ENCODE results near the gene IFI27L1. TPM values are rescaled to one million over a fixed set of nuclear protein-coding genes. Genes with fewer than 3 reads are reported as not detected.

Gene IFI27L1
- total and polyA plus RNA-seq, 2 donors (not counting 1 experiment from before 2014, with no cell fraction given) = 6.5 to 6.7 TPM

DNA sequence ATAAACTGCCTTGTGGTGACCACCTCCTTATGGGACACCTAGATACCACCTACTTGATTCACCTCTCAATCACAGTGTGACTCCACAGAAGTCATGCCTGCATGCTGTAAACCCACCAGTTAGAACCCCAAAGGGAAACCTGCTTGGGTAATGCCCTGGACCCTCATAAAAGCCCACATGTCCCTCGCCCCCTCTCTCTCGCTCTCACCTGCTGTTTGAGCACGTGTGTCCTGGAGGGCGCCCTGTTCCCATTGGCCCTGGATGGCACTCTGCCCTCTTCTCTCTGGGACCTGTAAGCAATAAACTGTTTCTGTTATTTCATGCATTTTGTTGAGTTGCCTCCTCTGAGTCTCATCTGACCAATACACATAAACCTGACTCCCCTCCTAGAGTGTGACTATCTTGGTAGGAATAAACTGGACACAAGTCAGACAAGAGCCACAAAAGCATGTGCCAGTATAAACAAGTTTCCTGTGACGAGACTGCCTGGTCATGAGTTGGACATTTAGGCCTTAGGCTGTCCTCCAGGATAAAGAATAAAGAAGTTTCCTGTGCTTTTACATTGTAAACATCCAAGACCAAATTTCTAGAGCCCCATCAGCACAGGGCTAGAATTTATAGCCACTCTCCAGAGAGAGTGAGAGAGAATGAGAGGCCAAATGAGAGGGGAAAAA, 39.7 kb downstream of the IFI27L1 start:
- H3K4me1 Mint-ChIP-seq = no peaks in the 10 kb centered on the region
- peaks cover 37% of the 10 kb centered on the region for H3K27me3 Mint-ChIP-seq
- no peak for ATAC-seq (ENCODE audit: low read depth)
- POLR2A ChIA-PET = no interaction called here
- WGBS (ENCODE audit: insufficient coverage) = 92% methylated on average over 5 of the region's 5 CpGs
- H3K27ac ChIP-seq (ENCODE audit: low read length in 2 of 2) = no peak overlapping the region
- CTCF ChIA-PET = interaction anchor here (1.2 kb wide), 1 partner anchor 12 kb away, joined by 3 read pairs; no protein-coding TSS in a partner anchor
- no peaks in the 10 kb centered on the region for H3K36me3 ChIP-seq (replicated peaks in 1 of 2; ENCODE audit: control extremely low read depth in 1 of 2, control insufficient read depth in 1 of 2, extremely low read depth in 1 of 2, insufficient read depth in 2 of 2, low read length in 1 of 2)
- H3K27ac Mint-ChIP-seq = no peak overlapping the region
- no peak overlapping the region for H3K9ac ChIP-seq (ENCODE audit: low read length)
- H3K4me3 ChIP-seq (ENCODE audit: control extremely low read depth in 1 of 5, extremely low read depth in 1 of 5, insufficient read depth in 1 of 5, low read depth in 2 of 5, low read length in 4 of 5) = no peak overlapping the region
- no peaks in the 10 kb centered on the region for H3K4me1 ChIP-seq (ENCODE audit: control insufficient read depth in 2 of 2, insufficient read depth in 2 of 2, low read length in 2 of 2)
- H3K4me2 ChIP-seq (replicated peaks; ENCODE audit: low read depth, low read length, poor library complexity, severe bottlenecking) = no peak overlapping the region
- TF ChIP-seq CTCF (IDR thresholded peaks at IDR 0.05) = no peak
- TF ChIP-seq EZH2 (IDR thresholded peaks at IDR 0.05; ENCODE audit: borderline replicate concordance, insufficient read depth, low read depth, low read length, poor library complexity, severe bottlenecking) = no peak
- H2AFZ ChIP-seq (ENCODE audit: insufficient read depth, low read depth, low read length, poor library complexity, severe bottlenecking) = no peak overlapping the region
- peaks cover 0 to 26% (median 0%) of the 10 kb centered on the region in 4 experiments for H3K27me3 ChIP-seq (replicated peaks in 1 of 4; ENCODE audit: control extremely low read depth in 1 of 4, control insufficient read depth in 3 of 4, insufficient read depth in 4 of 4, low read length in 3 of 4)
- no peaks in the 10 kb centered on the region for H4K20me1 ChIP-seq (ENCODE audit: control insufficient read depth, insufficient read depth, low read length, poor library complexity, severe bottlenecking)
- intact Hi-C loops (cut with micrococcal nuclease) = no loop called here
- no peak overlapping the region for H3K4me3 Mint-ChIP-seq
- H3K9me3 ChIP-seq (ENCODE audit: control extremely low read depth in 1 of 3, control insufficient read depth in 2 of 3, insufficient read depth in 1 of 3, low read length in 2 of 3) = peaks cover 0 to 23% (median 17%) of the 10 kb centered on the region in 3 donors
- peaks cover 13% of the 10 kb centered on the region for H3K9me3 Mint-ChIP-seq (ENCODE audit: insufficient read depth)
- H3K79me2 ChIP-seq (ENCODE audit: control insufficient read depth, insufficient read depth, low read length) = no peaks in the 10 kb centered on the region
- DNase-seq = no peak

DNA sequence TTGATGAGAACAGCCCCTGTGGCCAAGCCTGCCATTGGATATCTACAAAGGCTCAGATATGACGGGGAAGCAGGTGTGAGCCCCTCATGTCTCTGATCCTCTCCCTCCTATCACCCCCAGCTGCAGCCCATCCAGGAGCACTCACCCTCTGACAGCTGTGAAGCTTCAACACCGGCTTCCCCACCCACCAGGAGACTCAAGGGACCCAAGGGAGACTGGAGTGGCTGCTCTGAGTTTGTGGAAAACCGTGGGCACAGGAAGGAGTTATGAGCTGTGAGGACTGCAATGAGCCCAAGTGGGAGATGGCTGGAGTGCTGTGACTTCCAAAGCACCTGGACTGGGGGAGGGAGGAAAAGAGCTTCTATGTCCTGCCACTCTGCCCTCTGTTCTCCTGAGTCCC, 40.4 kb downstream of the IFI27L1 start:
- TF ChIP-seq CTCF (IDR thresholded peaks at IDR 0.05) = no peak
- TF ChIP-seq EZH2 (IDR thresholded peaks at IDR 0.05; ENCODE audit: borderline replicate concordance, insufficient read depth, low read depth, low read length, poor library complexity, severe bottlenecking) = no peak
- no peak overlapping the region for H3K4me3 Mint-ChIP-seq
- CTCF ChIA-PET = interaction anchor here (1.2 to 1.4 kb wide), 2 partner anchors 11 to 15 kb away, joined by 3 to 4 read pairs; no protein-coding TSS in a partner anchor
- no peaks in the 10 kb centered on the region for H3K79me2 ChIP-seq (ENCODE audit: control insufficient read depth, insufficient read depth, low read length)
- peaks cover 32% of the 10 kb centered on the region for H3K27me3 Mint-ChIP-seq
- H3K27ac Mint-ChIP-seq = no peak overlapping the region
- no peak overlapping the region for H3K27ac ChIP-seq (ENCODE audit: low read length in 2 of 2)
- no peak overlapping the region for H3K9ac ChIP-seq (ENCODE audit: low read length)
- H3K4me3 ChIP-seq (ENCODE audit: control extremely low read depth in 1 of 5, extremely low read depth in 1 of 5, insufficient read depth in 1 of 5, low read depth in 2 of 5, low read length in 4 of 5) = no peak overlapping the region
- DNase-seq (no peak), ATAC-seq (ENCODE audit: low read depth) (no peak)
- no peaks in the 10 kb centered on the region for H3K36me3 ChIP-seq (replicated peaks in 1 of 2; ENCODE audit: control extremely low read depth in 1 of 2, control insufficient read depth in 1 of 2, extremely low read depth in 1 of 2, insufficient read depth in 2 of 2, low read length in 1 of 2)
- H3K4me1 ChIP-seq (ENCODE audit: control insufficient read depth in 2 of 2, insufficient read depth in 2 of 2, low read length in 2 of 2) = no peaks in the 10 kb centered on the region
- H3K4me1 Mint-ChIP-seq = no peaks in the 10 kb centered on the region
- H3K27me3 ChIP-seq (replicated peaks in 1 of 4; ENCODE audit: control extremely low read depth in 1 of 4, control insufficient read depth in 3 of 4, insufficient read depth in 4 of 4, low read length in 3 of 4) = peaks cover 0 to 21% (median 0%) of the 10 kb centered on the region in 4 experiments
- H3K4me2 ChIP-seq (replicated peaks; ENCODE audit: low read depth, low read length, poor library complexity, severe bottlenecking) = no peak overlapping the region
- no peaks in the 10 kb centered on the region for H4K20me1 ChIP-seq (ENCODE audit: control insufficient read depth, insufficient read depth, low read length, poor library complexity, severe bottlenecking)
- POLR2A ChIA-PET = no interaction called here
- 75% methylated on average over 2 of the region's 3 CpGs for WGBS (ENCODE audit: insufficient coverage)
- peaks cover 13% of the 10 kb centered on the region for H3K9me3 Mint-ChIP-seq (ENCODE audit: insufficient read depth)
- H3K9me3 ChIP-seq (ENCODE audit: control extremely low read depth in 1 of 3, control insufficient read depth in 2 of 3, insufficient read depth in 1 of 3, low read length in 2 of 3) = peaks cover 0 to 23% (median 17%) of the 10 kb centered on the region in 3 donors
- H2AFZ ChIP-seq (ENCODE audit: insufficient read depth, low read depth, low read length, poor library complexity, severe bottlenecking) = no peak overlapping the region
- intact Hi-C loops (cut with micrococcal nuclease) = no loop called here

Measured in B cell (primary cell).